Endothelial cell (in vitro differentiated cells): Measurements from ENCODE around the gene POU2F1. TPM values are rescaled to one million over a fixed set of nuclear protein-coding genes. Genes with fewer than 3 reads are reported as not detected.

ENCODE experiments used
- DNase-seq: peaks from one replicate; pipeline ENCODE4 v3.0.0; 2021; ENCODE audit warnings: low spot score
- H3K27ac Mint-ChIP-seq: one replicate; pipeline ENCODE4 v1.8.0; 2021; ENCODE audit warnings: mixed read lengths, inconsistent platforms; ENCODE audit not compliant: unreplicated experiment
- H3K27me3 Mint-ChIP-seq: one replicate; pipeline ENCODE4 v1.8.0; 2021; ENCODE audit warnings: mild to moderate bottlenecking, moderate library complexity, mixed read lengths, inconsistent platforms; ENCODE audit not compliant: unreplicated experiment
- H3K36me3 Mint-ChIP-seq: one replicate; pipeline ENCODE4 v1.8.0; 2021; ENCODE audit warnings: mild to moderate bottlenecking, low read depth, mixed read lengths, inconsistent platforms; ENCODE audit not compliant: unreplicated experiment
- H3K4me1 Mint-ChIP-seq: one replicate; pipeline ENCODE4 v1.8.0; 2021; ENCODE audit warnings: mild to moderate bottlenecking, mixed read lengths, inconsistent platforms; ENCODE audit not compliant: unreplicated experiment
- H3K4me3 Mint-ChIP-seq: one replicate; pipeline ENCODE4 v1.8.0; 2021; ENCODE audit warnings: mild to moderate bottlenecking, mixed read lengths, inconsistent platforms; ENCODE audit not compliant: unreplicated experiment
- H3K9me3 Mint-ChIP-seq: one replicate; pipeline ENCODE4 v1.8.0; 2021; ENCODE audit warnings: mixed read lengths, inconsistent platforms; ENCODE audit not compliant: unreplicated experiment
- CTCF ChIP-seq: fragments of 200-600 bp; sonication (generic); IDR thresholded peaks from one replicate; pipeline ENCODE4 v1.5.0; 2021; ENCODE audit warnings: antibody characterized with exemption; ENCODE audit not compliant: unreplicated experiment
- total RNA-seq: library from RNA; stranded (reverse); fragmentation: NEBNext Ultra II Directional; extraction: Animal tissue kit (Norgen Biotek cat#: 25700); gene quantifications from one replicate; pipeline ENCODE4 v1.2.1, GENCODE V29; 2021; ENCODE audit not compliant: unreplicated experiment

The POU2F1 gene
- total RNA-seq, 1 donor from 2014 or later, result 24.5 TPM

GRCh38 chr1:167435484-167435883 is 214.8 kb downstream of the POU2F1 start:
- Mint-ChIP-seq H3K4me1 (peaks cover 2% of the 10 kb centered on the region), H3K4me3 (no peak overlapping the region), H3K9me3 (no peaks in the 10 kb centered on the region), H3K27ac (no peak overlapping the region), H3K36me3 (peaks cover 4% of the 10 kb centered on the region), H3K27me3 (peaks cover 8% of the 10 kb centered on the region)
- TF ChIP-seq CTCF, result no peak
- DNase-seq, result no peak

DNA sequence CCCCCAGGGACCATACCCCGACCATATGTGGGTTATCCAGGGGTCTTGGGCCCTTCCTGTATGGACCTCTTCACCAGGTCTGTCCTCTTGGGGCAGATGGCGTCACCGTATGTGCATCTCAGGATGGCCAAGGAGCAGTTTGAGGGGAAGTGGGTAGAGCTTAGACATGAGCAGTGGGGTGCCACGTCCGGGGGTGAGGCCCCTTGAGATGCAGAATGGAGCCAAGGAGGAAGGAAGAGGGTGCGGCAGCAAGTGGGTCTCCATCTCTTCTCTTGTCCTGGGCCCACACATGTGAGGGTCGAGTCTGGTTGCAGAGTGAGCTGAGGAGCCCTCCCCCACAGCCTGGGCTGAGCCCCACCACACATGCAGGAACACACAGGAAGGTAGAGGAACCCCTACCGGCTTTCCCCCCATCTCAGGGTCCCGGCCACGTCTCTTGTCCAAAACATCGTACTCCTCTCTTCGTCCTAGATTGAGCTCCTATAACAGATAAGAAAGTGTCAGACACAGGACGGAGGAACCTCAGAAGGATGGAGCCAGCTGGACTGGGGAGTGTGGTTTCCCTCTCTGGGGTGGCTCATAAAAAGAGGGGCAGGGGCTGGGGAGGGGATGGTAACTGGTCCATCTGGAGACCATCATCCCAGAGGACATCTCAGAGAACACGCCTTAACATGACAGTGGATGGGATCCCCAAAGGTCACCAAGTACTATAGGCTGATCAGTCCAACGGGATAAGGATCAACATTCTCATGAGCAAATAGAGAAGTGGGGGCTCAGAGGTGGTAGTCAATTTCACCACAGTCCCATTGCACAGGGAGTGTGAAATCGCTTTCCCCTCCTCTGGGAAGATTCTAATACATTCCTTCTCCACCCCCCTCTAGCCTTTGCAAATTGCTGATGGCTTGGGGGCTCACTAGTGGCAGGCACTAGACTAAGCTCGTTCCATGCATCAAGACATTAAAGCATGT is 217.8 kb downstream of the POU2F1 start:
- peaks cover 3% of the 10 kb centered on the region for H3K36me3 Mint-ChIP-seq
- TF ChIP-seq CTCF, result no peak
- peaks cover 11% of the 10 kb centered on the region for H3K4me1 Mint-ChIP-seq
- no peaks in the 10 kb centered on the region for H3K9me3 Mint-ChIP-seq
- H3K4me3 Mint-ChIP-seq, result no peak overlapping the region
- H3K27ac Mint-ChIP-seq, result no peak overlapping the region
- H3K27me3 Mint-ChIP-seq, result peaks cover 16% of the 10 kb centered on the region
- no peak for DNase-seq

- H3K9me3 Mint-ChIP-seq, result no peaks in the 10 kb centered on the region
- no peak overlapping the region for H3K27ac Mint-ChIP-seq
- peaks cover 18% of the 10 kb centered on the region for H3K27me3 Mint-ChIP-seq
- H3K36me3 Mint-ChIP-seq, result no peaks in the 10 kb centered on the region
- TF ChIP-seq CTCF, result no peak
- peak; percentile 53 for DNase-seq
- peaks cover 16% of the 10 kb centered on the region for H3K4me1 Mint-ChIP-seq
- H3K4me3 Mint-ChIP-seq, result peak overlapping the region; percentile 57
These were observed 218.8 kb downstream of the POU2F1 start for GRCh38 chr1:167439301-167439988.

DNA sequence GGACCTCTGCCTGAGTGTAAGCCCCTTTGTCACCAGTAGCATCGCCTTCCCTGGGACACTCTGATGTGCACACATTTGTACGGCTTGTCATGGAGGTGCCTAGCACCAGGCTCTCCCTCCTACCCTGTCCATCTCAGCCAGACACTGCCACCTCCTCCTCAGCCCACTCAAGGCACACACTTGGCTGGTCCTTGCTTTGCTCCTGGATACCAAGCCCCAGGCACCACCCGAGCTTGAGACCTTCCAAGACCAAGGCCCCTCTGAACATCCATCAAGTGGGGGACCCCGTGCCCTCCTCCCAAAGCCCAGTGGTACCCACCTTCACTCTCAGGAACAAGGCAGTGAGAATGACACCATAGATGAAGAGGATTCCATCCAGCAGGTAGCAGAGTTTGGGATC is 219.7 kb downstream of the POU2F1 start:
- H3K4me1 Mint-ChIP-seq, result peaks cover 16% of the 10 kb centered on the region
- H3K27ac Mint-ChIP-seq, result no peak overlapping the region
- no peak for DNase-seq
- no peaks in the 10 kb centered on the region for H3K9me3 Mint-ChIP-seq
- peaks cover 16% of the 10 kb centered on the region for H3K27me3 Mint-ChIP-seq
- TF ChIP-seq CTCF, result no peak
- no peak overlapping the region for H3K4me3 Mint-ChIP-seq
- no peaks in the 10 kb centered on the region for H3K36me3 Mint-ChIP-seq

DNA sequence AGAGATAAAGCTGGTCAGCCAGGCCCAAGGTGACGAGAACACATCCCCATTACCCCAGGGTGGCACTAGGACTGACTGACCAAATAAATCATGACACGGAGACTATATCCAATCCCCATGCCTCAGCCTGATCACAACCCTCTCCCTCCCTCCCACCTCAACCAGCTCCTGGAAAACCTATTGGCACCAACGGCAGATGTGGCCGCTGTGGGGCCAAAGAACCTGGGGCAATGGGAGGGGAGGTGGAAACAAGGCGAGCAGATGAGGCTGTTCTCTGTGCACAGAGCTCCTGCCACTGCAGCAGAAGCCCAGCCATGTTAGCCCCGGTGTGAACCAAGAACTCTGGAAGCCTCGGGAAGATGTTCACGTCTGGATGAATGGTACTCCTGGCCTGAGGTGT is 220.1 kb downstream of the POU2F1 start:
- no peak for DNase-seq
- no peaks in the 10 kb centered on the region for H3K9me3 Mint-ChIP-seq
- H3K36me3 Mint-ChIP-seq, result no peaks in the 10 kb centered on the region
- H3K4me1 Mint-ChIP-seq, result peaks cover 16% of the 10 kb centered on the region
- H3K4me3 Mint-ChIP-seq, result no peak overlapping the region
- H3K27ac Mint-ChIP-seq, result no peak overlapping the region
- no peak for TF ChIP-seq CTCF
- peaks cover 16% of the 10 kb centered on the region for H3K27me3 Mint-ChIP-seq
